GM18508 (cell line): ENCODE data around the gene CYB5R4.
A peak's percentile ranks its signal among the peaks of the same experiment; 100 is the strongest.

Experiments used
- ATAC-seq: cut with Tn5 transposase; IDR thresholded peaks from one replicate; pipeline ENCODE4 v1.9.1; 2021; ENCODE audit warnings: moderate number of reproducible peaks; ENCODE audit not compliant: insufficient read depth, unreplicated experiment

CYB5R4 gene, protein sequence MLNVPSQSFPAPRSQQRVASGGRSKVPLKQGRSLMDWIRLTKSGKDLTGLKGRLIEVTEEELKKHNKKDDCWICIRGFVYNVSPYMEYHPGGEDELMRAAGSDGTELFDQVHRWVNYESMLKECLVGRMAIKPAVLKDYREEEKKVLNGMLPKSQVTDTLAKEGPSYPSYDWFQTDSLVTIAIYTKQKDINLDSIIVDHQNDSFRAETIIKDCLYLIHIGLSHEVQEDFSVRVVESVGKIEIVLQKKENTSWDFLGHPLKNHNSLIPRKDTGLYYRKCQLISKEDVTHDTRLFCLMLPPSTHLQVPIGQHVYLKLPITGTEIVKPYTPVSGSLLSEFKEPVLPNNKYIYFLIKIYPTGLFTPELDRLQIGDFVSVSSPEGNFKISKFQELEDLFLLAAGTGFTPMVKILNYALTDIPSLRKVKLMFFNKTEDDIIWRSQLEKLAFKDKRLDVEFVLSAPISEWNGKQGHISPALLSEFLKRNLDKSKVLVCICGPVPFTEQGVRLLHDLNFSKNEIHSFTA

DNA sequence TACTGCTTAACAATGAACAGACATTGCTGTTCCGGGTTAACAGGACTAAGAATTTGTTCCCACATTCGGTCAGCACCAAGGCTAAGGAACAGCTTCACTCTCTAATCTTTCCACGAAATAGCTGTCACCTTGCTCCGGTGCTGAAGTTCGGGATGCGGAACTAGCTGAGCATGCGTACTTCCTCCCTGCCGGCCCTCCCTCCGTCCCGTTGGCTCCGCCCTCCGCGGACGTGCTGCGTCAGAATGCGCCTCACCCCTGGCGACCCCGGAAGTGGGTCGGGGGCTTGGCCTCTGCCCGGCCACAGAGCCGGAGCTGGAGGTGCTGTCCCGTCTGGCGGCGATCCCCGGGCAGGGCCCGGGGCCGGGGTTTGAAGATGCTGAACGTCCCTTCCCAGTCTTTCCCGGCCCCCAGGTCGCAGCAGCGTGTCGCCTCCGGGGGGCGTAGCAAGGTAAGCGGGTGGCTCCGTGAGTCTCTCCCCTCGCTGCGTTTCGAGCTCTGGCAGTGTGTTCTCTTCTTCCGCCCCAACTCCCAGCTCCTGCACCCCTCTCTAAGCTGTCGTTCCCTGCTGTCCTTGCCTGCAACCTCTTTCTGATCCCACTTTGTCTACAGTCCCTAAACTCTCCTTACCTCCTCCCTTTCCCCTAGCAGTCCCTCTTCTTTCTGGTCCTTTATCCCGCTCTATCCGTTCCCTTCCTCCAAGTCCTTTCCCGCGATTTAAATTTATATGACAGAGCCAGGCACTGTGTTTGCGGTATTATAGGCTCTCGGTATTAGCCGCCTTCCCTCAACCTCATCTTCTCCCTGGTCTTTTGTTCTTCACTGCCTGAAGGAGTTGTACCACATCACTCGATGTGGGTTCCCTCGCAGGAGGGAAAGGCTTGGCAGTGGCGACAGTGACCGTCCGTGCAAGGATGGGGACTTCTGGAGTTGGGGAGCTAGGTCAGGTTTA is at the start of gene CYB5R4:
Gene CYB5R4 (plus strand): TSS at position 280 of the 949 bp plus-strand sequence. CDS start 94 bp downstream, at position 374.
- peak; percentile 91 for ATAC-seq

GRCh38 chr6:83812595-83812994 is 46.9 kb upstream of the CYB5R4 start:
- no peak for ATAC-seq

GRCh38 chr6:83815631-83816272 is 43.7 kb upstream of the CYB5R4 start:
- no peak for ATAC-seq

DNA sequence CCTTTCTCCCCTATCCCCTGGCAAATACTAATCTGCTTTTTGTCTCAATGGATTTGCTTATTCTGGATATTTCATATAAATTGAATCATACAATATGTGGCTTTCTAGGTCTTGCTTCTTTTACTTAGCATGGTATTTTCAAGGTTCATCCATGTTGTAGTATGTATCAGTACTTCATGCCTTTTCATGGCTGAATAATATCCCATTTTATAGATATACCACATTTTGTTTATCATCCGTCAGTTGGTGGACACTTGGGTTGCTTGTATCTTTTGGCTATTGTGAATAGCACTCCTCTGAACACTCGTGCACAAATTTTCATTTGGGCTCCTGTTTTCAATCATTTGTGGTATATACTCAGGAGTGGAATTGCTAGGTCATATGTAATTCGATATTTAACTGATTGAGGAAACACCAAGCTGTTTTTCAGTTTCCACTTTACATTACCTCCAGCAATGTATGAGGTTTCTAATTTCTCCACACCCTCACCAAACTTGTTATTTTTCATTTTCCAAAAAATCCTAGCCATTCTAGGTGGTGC is 36.8 kb upstream of the CYB5R4 start:
- no peak for ATAC-seq

GRCh38 chr6:83824388-83824801 is 35.1 kb upstream of the CYB5R4 start:
- ATAC-seq = no peak

DNA sequence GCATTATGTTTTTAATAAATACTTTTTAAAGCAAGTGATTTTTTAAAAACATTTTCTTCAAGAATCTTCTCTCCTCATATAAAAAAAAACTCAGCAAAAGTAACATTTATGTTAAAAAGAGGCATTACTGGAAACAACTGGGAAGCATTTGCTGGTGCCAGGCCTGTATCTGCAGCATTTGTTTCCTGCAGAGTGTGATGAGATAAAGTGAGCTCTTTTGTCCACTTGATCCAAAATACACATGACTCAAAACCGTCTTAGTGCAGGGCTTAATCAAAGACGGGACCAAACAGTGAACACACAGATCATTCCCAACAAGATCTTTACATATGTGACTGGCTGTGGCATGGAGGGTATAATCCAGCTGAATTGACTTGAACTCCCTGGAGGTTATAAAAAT is 34.7 kb upstream of the CYB5R4 start:
- no peak for ATAC-seq

GRCh38 chr6:83827050-83827449 is 32.4 kb upstream of the CYB5R4 start:
- ATAC-seq = no peak

- ATAC-seq = no peak
Observed at GRCh38 chr6:83838727-83839126, 20.8 kb upstream of the CYB5R4 start.

- no peak for ATAC-seq
Observed at GRCh38 chr6:83844170-83844569, 15.3 kb upstream of the CYB5R4 start.

DNA sequence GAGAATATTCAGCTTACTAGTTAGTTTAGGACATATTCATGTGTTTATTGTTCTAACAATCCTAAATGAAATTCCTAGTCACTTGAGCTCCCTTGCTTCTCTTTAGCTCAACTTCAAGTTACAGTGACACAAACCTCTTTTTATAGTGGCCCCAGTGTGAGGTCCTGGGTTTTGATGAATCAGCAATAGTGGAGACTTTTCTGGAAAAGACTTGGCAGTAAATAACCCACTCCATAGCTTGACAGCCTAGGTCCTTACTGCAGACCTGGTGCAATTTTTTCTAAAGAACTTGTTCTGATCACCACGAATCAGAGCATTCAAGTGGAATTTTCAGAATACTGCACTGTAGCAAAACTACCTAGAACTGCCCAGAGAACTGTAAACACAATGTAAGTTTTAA is 13.2 kb upstream of the CYB5R4 start:
- no peak for ATAC-seq

GRCh38 chr6:83847179-83847578 is 12.3 kb upstream of the CYB5R4 start:
- peak; percentile 98 for ATAC-seq

GRCh38 chr6:83849127-83849526 is 10.4 kb upstream of the CYB5R4 start:
- ATAC-seq = no peak

DNA sequence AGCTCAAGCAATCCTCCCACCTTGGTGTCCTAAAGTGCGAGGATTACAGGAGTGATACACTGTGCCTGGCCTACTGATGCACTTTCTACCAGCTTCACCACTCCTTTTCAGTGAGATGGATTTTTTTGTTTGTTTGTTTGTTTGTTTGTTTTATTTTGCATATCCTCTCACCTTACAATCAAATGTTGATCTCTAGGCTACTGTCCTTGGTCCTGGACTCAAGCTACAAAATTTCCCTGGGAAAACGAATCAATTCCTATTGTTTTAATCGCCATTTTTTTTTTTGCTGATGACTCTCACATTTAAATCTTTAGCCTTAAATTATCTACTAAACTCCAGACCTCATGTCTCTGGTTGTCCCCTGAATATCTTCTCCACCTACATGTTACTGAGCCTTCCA is 9.9 kb upstream of the CYB5R4 start:
- ATAC-seq = no peak

DNA sequence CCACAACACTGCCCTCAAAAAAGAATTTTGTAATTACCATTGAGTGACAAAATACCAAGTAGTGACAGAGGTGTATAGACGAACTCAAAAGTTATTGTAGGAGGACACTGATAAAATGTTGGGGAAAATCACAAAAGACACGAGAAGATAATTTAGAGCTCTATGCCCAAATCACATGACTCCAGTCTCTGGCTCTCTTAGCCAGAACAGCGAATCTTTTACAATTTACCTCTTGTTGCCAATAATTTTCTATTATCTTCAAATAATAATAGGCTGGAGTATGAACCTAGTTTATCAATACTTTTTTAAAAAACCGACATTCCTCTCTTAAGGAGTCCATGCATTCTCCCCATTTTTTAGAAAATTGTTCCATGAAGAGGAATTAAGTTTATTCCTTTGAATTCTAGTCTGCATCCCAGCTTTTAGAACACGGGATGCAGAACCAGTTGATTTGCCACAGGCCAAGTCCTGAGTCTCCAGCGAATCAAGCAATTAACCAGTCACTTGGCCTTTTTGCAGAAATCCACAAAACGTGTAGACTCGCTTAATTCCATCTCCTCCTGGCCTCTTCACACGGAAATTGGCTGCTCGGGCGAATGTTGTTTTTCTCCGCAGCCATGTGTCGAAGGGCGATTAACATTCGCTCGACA is 6.8 kb upstream of the CYB5R4 start:
- ATAC-seq = no peak

GRCh38 chr6:83853178-83854000 is 6.1 kb upstream of the CYB5R4 start, which contains the start of gene RIPPLY2:
TSS of gene RIPPLY2 (plus strand) at chr6:83853360. CDS start at chr6:83853417, 57 bp downstream.
- ATAC-seq = no peak

DNA sequence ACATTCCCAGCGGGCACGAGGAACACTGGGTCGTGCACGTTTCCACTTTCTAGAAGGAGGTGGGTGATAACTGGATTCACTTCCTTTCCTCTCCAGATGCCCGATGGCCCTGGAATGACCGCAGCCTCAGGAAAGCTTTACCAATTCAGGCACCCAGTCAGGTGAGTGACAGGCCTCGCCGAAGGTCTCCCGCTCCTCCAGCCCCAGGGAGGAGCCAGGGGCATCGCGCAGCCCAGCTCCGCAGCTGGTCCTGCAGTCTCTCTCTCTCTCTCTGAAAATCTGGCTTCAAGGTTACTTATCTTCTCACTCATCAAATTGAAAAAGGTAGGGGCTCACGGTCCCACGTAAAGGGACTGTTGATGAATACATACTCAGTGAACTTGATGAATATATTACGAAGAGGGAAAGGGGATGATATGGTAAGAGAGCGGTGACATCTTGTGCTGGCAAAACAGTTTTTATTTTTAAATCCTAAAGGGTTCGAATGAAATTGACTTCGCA is 5.4 kb upstream of the CYB5R4 start:
- no peak for ATAC-seq

DNA sequence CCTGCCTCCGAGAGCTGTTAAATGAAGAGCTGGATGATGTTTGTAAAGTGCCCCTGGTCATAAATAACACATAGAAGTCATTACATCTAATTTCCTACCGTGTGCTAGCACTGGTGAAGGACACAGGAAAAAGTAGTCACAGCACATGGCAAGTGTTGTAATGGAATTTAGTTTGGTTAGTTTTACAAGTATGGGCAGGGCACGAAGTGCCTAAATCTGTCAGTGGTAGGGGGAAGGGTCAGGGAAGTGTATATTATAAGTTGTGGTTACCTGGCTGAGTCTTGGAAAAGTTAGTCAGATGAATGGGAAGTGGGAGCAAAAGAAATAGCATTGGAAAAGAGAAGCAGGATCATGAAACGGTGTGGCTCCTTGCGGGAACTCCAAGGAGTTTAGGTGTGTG is 4.7 kb upstream of the CYB5R4 start:
- no peak for ATAC-seq

- ATAC-seq = no peak
Observed at GRCh38 chr6:83860359-83860755, 868 bp downstream of the CYB5R4 start.
